Mammary epithelial cell (primary cell): ENCODE results near the gene LMTK2.

Source experiments
- CTCF ChIP-seq, 2 donors: IDR thresholded peaks in 1 of 2; conservative IDR thresholded peaks in 1 of 2; 2 replicates each; pipeline ENCODE4 v1.5.1; 2011 to 2012; ENCODE audit warnings: inconsistent platforms in 2 of 2, low read length in 2 of 2, mild to moderate bottlenecking in 2 of 2, control low read depth in 1 of 2, low read depth in 1 of 2; ENCODE audit not compliant: insufficient read depth in 1 of 2; ENCODE audit errors: extremely low read depth in 1 of 2
- EZH2 ChIP-seq: IDR thresholded peaks from 2 replicates; pipeline ENCODE4 v1.6.1; 2012; ENCODE audit warnings: low read length, inconsistent platforms, borderline replicate concordance

- TF ChIP-seq CTCF (conservative IDR thresholded peaks at IDR 0.05 in 1 of 2, IDR thresholded peaks at IDR 0.05 in 1 of 2; ENCODE audit: extremely low read depth in 1 of 2, insufficient read depth in 1 of 2, low read depth in 1 of 2, low read length in 2 of 2) (no peak), EZH2 (no peak)
Measured at GRCh38 chr7:98115746-98116525, 9.3 kb downstream of the LMTK2 start.
